Erythroblast (primary cell): ENCODE data around the gene SUPT4H1.

Experiments
- GATA1 ChIP-seq: IDR thresholded peaks from 2 replicates; pipeline ENCODE4 v1.6.1; 2011; ENCODE audit warnings: low read depth, mild to moderate bottlenecking, control low read depth, low read length, moderate library complexity
- POLR2A ChIP-seq: IDR thresholded peaks from 2 replicates; pipeline ENCODE4 v1.6.1; 2011; ENCODE audit warnings: mild to moderate bottlenecking, low read length

- no peak for TF ChIP-seq POLR2A
- TF ChIP-seq GATA1, result no peak
These were observed 35.8 kb upstream of the SUPT4H1 start for GRCh38 chr17:58387834-58388233.
